Activated CD4-positive, alpha-beta T cell treated with anti-CD3 and anti-CD28 coated beads, Interleukin-2, amount 50 U/mL, for 1 hour (primary cell): ENCODE measurements around the gene IDI1.
A peak's percentile ranks its signal among the peaks of the same experiment; 100 is the strongest.
"Not testable (repeated sequence)": the region's sequence is repeated elsewhere in the genome, so short reads cannot be mapped to it uniquely, and the experiment has no call there.

Source experiments
- DNase-seq: peaks from one replicate; pipeline ENCODE4 v3.0.0-alpha.2; 2020

The IDI1 gene

GRCh38 chr10:1048732-1049424 is at the start of gene IDI1:
TSS of gene IDI1 (minus strand) at chr10:1049119. CDS start at chr10:1049003, 116 bp downstream.
- DNase-seq: peak; percentile 95

GRCh38 chr10:1097436-1097835 is 48.5 kb upstream of the IDI1 start:
- DNase-seq: no peak

- no peak for DNase-seq
Observed at GRCh38 chr10:1096287-1096889, 47.5 kb upstream of the IDI1 start.

- DNase-seq: no peak
Observed at GRCh38 chr10:1095498-1095897, 46.6 kb upstream of the IDI1 start.

GRCh38 chr10:1094112-1095057 is 45.5 kb upstream of the IDI1 start:
- no peak for DNase-seq

GRCh38 chr10:1093696-1094095 is 44.8 kb upstream of the IDI1 start:
- DNase-seq: no peak

GRCh38 chr10:1090696-1091095 is 41.8 kb upstream of the IDI1 start:
- no peak for DNase-seq

GRCh38 chr10:1089017-1089689 is 40.2 kb upstream of the IDI1 start:
- no peak for DNase-seq

GRCh38 chr10:1086787-1087186 is 37.9 kb upstream of the IDI1 start:
- DNase-seq: no peak

GRCh38 chr10:1085258-1085657 is 36.3 kb upstream of the IDI1 start:
- no peak for DNase-seq

- DNase-seq: no peak
Observed at GRCh38 chr10:1084011-1084950, 35.4 kb upstream of the IDI1 start.

- no peak for DNase-seq
Observed at GRCh38 chr10:1083581-1083980, 34.7 kb upstream of the IDI1 start.

- no peak for DNase-seq
Observed at GRCh38 chr10:1078668-1079067, 29.7 kb upstream of the IDI1 start.

GRCh38 chr10:1074748-1075308 is 25.9 kb upstream of the IDI1 start:
- DNase-seq: no peak

- no peak for DNase-seq
Observed at GRCh38 chr10:1074052-1074747, 25.3 kb upstream of the IDI1 start.

- no peak for DNase-seq
Observed at GRCh38 chr10:1070919-1071318, 22.0 kb upstream of the IDI1 start.

GRCh38 chr10:1068380-1069361 is 19.8 kb upstream of the IDI1 start:
- no peak for DNase-seq

GRCh38 chr10:1066734-1067133 is 17.8 kb upstream of the IDI1 start:
- not testable (repeated sequence) for DNase-seq

- DNase-seq: no peak
Observed at GRCh38 chr10:1064964-1065247, 16.0 kb upstream of the IDI1 start.
